Upper lobe of left lung (tissue), 4 donors: ENCODE measurements around the gene CDC73.

Experiments used
- POLR2A ChIP-seq, 4 donors: fragments of 450-650 bp; IDR thresholded peaks; one replicate each; pipeline ENCODE4 v1.5.1; 2016 to 2017; ENCODE audit warnings: antibody characterized with exemption in 4 of 4, mild to moderate bottlenecking in 2 of 4
- TF ChIP-seq, protein P1 (sequence below), 6 experiments: fragments of 450-650 bp in 4 of 6; fragments of 200-600 bp in 2 of 6; sonication (generic) in 2 of 6; IDR thresholded peaks; one replicate each; pipeline ENCODE4 v1.5.1; 2016 to 2019; ENCODE audit warnings: antibody characterized with exemption in 6 of 6

DNA sequence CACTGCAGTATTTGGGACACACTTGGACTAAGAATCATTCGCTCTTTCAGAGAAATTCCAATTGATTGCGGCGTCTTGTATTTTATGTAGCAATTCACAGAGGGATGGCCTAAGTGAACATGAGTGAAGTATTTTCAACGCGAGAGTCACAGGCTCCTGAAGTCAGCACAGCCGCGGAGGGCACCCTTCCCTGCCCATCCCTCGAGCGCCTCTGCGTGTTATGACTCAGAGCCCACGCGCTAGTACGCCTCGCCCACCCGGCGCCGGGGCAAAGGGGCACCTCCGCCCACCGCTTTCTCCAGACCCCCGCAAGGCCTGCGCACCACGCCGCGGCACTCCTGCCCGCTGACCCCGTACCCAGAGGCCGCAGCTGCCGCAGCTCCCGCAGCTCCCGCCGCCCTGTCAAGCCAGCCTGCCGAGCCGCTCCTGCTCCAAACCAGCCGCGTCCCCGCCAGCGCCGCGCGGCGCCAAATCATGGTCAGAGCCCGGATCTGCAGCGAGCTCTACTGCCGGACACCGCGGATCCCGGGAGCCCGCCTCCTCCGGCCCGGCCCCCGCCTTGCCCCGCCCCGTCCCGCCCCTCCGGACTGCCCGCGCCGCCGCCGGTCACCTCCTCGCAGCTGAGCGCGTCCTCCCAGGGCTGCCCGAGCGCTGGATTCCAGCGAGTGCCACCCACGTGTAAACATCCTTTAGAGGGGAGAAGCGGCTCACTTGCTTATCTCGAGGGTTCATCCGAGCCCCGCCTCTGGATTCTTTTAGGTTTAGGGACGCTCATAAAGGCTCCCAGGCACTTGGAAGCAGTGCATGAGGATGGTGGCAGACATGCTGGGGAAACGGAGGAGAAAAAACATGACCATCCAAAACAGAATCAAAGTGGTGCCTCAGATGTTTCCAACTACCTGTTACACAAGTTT lies 16.7 kb upstream of the CDC73 start, which contains the start of gene GLRX2:
- TF ChIP-seq, protein P1, sequence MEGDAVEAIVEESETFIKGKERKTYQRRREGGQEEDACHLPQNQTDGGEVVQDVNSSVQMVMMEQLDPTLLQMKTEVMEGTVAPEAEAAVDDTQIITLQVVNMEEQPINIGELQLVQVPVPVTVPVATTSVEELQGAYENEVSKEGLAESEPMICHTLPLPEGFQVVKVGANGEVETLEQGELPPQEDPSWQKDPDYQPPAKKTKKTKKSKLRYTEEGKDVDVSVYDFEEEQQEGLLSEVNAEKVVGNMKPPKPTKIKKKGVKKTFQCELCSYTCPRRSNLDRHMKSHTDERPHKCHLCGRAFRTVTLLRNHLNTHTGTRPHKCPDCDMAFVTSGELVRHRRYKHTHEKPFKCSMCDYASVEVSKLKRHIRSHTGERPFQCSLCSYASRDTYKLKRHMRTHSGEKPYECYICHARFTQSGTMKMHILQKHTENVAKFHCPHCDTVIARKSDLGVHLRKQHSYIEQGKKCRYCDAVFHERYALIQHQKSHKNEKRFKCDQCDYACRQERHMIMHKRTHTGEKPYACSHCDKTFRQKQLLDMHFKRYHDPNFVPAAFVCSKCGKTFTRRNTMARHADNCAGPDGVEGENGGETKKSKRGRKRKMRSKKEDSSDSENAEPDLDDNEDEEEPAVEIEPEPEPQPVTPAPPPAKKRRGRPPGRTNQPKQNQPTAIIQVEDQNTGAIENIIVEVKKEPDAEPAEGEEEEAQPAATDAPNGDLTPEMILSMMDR (IDR thresholded peaks at IDR 0.05), result peak in 2 of 6 experiments; percentile 27 to 31
- peak in 3 of 4 donors; percentile 75 to 89 (median 84) for TF ChIP-seq POLR2A (IDR thresholded peaks at IDR 0.05)
